GM18907 (cell line): ENCODE data around the gene HEPN1.

Experiments used
- ATAC-seq: cut with Tn5 transposase; IDR thresholded peaks from one replicate; pipeline ENCODE4 v1.9.1; 2021; ENCODE audit warnings: mild to moderate bottlenecking, moderate library complexity; ENCODE audit not compliant: unreplicated experiment

The HEPN1 gene

GRCh38 chr11:124918950-124919349 is at the start of gene HEPN1:
TSS of gene HEPN1 (plus strand) at chr11:124919250.
- ATAC-seq: no peak

GRCh38 chr11:124869331-124869730 is 49.7 kb upstream of the HEPN1 start:
- no peak for ATAC-seq

GRCh38 chr11:124869856-124870387 is 49.1 kb upstream of the HEPN1 start:
- no peak for ATAC-seq

GRCh38 chr11:124870430-124870829 is 48.6 kb upstream of the HEPN1 start:
- no peak for ATAC-seq

- no peak for ATAC-seq
These were observed 46.8 kb upstream of the HEPN1 start for GRCh38 chr11:124872280-124872679.

- ATAC-seq: no peak
These were observed 46.3 kb upstream of the HEPN1 start for GRCh38 chr11:124872741-124873140.

- ATAC-seq: no peak
These were observed 45.1 kb upstream of the HEPN1 start for GRCh38 chr11:124873951-124874350.

- ATAC-seq: no peak
These were observed 44.3 kb upstream of the HEPN1 start for GRCh38 chr11:124874571-124875255.

- ATAC-seq: no peak
These were observed 43.6 kb upstream of the HEPN1 start for GRCh38 chr11:124875401-124875800.

GRCh38 chr11:124875943-124876817 is 42.9 kb upstream of the HEPN1 start:
- ATAC-seq: peak; percentile 92

- no peak for ATAC-seq
These were observed 42.0 kb upstream of the HEPN1 start for GRCh38 chr11:124876818-124877630.

- no peak for ATAC-seq
These were observed 41.5 kb upstream of the HEPN1 start for GRCh38 chr11:124877631-124877909.

- no peak for ATAC-seq
These were observed 40.9 kb upstream of the HEPN1 start for GRCh38 chr11:124877910-124878758.

- no peak for ATAC-seq
These were observed 40.1 kb upstream of the HEPN1 start for GRCh38 chr11:124878759-124879492.

GRCh38 chr11:124879493-124880289 is 39.4 kb upstream of the HEPN1 start:
- ATAC-seq: no peak

- no peak for ATAC-seq
These were observed 38.8 kb upstream of the HEPN1 start for GRCh38 chr11:124880290-124880611.

GRCh38 chr11:124880958-124881357 is 38.1 kb upstream of the HEPN1 start:
- no peak for ATAC-seq

GRCh38 chr11:124882339-124883071 is 36.5 kb upstream of the HEPN1 start:
- ATAC-seq: no peak
